Activated T-cell treated with anti-CD3 and anti-CD28 coated beads for 48 hours (primary cell): ENCODE data around the gene USP17L27.
"Not testable (repeated sequence)": the region's sequence is repeated elsewhere in the genome, so short reads cannot be mapped to it uniquely, and the experiment has no call there.

ENCODE experiments used
- DNase-seq: peaks from one replicate; pipeline ENCODE4 v3.0.0-alpha.2; 2020; ENCODE audit warnings: low read depth

Gene USP17L27

DNA sequence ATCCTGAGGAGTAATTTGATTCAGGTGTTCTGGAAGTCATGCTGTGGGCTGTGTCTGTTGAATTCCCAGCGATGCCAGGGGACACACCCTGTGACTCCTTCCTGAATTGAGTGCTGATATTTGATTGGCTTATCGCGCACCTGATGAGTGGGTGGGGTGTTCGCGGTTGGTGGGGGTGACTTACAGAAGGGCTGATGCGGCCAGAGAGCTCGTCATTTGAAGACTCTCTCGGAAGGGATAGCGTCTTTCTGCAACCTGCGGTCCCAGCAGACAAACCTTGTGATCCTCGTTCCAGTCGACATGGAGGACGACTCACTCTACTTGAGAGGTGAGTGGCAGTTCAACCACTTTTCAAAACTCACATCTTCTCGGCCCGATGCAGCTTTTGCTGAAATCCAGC, at the start of gene USP17L27:
Gene USP17L27 (plus strand): TSS at position 301 of the 400 bp plus-strand sequence. CDS start 0 bp downstream, at position 301.
- DNase-seq = not testable (repeated sequence)

DNA sequence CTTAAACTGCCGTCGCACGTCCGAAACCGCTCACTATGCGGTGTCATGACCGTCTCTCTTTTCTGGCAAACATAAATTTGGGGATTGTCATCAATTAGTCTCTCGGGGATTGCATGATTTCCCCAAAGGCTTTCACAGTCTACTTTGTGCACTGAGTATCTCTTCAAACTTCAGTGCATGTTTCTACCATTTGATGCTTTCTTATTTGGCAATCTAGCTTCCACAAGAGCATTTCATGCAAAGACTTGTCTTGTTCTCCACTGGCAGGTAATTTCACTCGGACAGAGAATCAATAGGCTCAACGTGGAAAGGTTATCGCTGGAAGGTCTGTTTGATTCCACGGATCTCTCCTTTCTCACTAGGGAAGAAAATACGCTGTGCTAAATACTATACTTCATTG, 19.8 kb upstream of the USP17L27 start:
- DNase-seq = not testable (repeated sequence)

GRCh38 chr4:9324865-9325264, 19.1 kb upstream of the USP17L27 start, which contains the start of gene USP17L24:
USP17L24 (plus strand) TSS chr4:9325165; CDS start chr4:9325165, 0 bp downstream.
- not testable (repeated sequence) for DNase-seq

DNA sequence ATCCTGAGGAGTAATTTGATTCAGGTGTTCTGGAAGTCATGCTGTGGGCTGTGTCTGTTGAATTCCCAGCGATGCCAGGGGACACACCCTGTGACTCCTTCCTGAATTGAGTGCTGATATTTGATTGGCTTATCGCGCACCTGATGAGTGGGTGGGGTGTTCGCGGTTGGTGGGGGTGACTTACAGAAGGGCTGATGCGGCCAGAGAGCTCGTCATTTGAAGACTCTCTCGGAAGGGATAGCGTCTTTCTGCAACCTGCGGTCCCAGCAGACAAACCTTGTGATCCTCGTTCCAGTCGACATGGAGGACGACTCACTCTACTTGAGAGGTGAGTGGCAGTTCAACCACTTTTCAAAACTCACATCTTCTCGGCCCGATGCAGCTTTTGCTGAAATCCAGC, 14.3 kb upstream of the USP17L27 start, which contains the start of gene USP17L25:
Gene USP17L25 (plus strand): TSS at position 301 of the 400 bp plus-strand sequence. CDS start 0 bp downstream, at position 301.
- DNase-seq = not testable (repeated sequence)

DNA sequence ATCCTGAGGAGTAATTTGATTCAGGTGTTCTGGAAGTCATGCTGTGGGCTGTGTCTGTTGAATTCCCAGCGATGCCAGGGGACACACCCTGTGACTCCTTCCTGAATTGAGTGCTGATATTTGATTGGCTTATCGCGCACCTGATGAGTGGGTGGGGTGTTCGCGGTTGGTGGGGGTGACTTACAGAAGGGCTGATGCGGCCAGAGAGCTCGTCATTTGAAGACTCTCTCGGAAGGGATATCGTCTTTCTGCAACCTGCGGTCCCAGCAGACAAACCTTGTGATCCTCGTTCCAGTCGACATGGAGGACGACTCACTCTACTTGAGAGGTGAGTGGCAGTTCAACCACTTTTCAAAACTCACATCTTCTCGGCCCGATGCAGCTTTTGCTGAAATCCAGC, 9.6 kb upstream of the USP17L27 start, which contains the start of gene USP17L26:
Gene USP17L26 (plus strand): TSS at position 301 of the 400 bp plus-strand sequence. CDS start 0 bp downstream, at position 301.
- DNase-seq = not testable (repeated sequence)

- not testable (repeated sequence) for DNase-seq
Observed at GRCh38 chr4:9339103-9339502, 4.8 kb upstream of the USP17L27 start, which contains the start of gene USP17L5. USP17L5 (plus strand) TSS chr4:9339403; CDS start chr4:9339403, 0 bp downstream.

DNA sequence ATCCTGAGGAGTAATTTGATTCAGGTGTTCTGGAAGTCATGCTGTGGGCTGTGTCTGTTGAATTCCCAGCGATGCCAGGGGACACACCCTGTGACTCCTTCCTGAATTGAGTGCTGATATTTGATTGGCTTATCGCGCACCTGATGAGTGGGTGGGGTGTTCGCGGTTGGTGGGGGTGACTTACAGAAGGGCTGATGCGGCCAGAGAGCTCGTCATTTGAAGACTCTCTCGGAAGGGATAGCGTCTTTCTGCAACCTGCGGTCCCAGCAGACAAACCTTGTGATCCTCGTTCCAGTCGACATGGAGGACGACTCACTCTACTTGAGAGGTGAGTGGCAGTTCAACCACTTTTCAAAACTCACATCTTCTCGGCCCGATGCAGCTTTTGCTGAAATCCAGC, 4.6 kb downstream of the USP17L27 start, which contains the start of gene USP17L28:
Gene USP17L28 (plus strand): TSS at position 301 of the 400 bp plus-strand sequence. CDS start 0 bp downstream, at position 301.
- DNase-seq = not testable (repeated sequence)

- not testable (repeated sequence) for DNase-seq
Observed at GRCh38 chr4:9350866-9351265, 6.9 kb downstream of the USP17L27 start.

GRCh38 chr4:9353338-9353737, 9.4 kb downstream of the USP17L27 start, which contains the start of gene USP17L29:
USP17L29 (plus strand) TSS chr4:9353638; CDS start chr4:9353638, 0 bp downstream.
- not testable (repeated sequence) for DNase-seq

GRCh38 chr4:9362829-9363228, 18.9 kb downstream of the USP17L27 start, which contains the start of gene USP17L30:
USP17L30 (plus strand) TSS chr4:9363129; CDS start chr4:9363129, 0 bp downstream.
- DNase-seq = not testable (repeated sequence)

DNA sequence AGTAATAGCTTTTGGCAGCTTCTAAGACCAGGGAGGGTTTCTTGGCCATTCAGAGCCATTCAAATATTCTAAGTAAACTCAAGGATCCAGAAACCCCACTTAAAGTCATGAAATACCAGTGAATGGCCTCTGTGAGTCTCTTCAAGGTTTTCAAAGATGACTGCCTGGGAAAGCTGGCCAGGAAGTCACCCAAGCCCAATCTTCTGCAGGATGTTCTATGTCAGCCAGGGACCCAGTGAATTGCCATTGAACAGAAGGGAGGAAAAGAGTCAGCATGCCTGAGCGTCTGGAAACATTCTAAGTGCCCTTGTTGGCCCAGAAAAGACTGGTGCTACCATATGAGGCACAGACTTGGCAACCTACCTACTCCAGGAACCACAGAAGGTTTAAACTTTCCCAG, 35.9 kb downstream of the USP17L27 start:
- DNase-seq = not testable (repeated sequence)

DNA sequence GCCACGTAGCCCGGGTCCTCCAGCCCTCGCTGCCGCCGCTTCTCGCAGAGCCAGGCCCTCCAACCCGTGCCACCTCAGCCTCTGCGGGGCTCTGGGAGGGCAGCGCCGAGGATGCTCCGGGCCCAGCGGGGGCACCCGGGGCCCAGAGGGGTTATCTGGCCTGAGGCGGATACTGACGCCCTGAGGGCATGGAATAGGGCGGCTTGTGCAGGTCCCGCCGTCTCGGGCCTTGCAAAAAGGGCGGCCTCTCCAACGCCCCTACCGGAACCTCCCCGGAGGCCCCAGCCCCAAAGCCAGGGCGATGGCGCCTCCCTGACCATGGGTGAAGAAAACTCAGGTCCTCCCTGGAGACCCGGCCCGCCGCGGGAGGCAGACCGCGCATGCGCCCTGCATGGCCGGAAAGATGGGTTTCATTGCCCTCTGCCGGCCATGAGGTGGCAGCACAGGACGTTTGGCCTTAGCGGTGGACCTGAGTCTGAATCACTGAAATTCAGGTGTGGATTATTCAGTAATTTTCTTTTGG, 37.1 kb downstream of the USP17L27 start:
- DNase-seq = peak; percentile 54

GRCh38 chr4:9384126-9384525, 40.2 kb downstream of the USP17L27 start:
- DNase-seq = no peak

DNA sequence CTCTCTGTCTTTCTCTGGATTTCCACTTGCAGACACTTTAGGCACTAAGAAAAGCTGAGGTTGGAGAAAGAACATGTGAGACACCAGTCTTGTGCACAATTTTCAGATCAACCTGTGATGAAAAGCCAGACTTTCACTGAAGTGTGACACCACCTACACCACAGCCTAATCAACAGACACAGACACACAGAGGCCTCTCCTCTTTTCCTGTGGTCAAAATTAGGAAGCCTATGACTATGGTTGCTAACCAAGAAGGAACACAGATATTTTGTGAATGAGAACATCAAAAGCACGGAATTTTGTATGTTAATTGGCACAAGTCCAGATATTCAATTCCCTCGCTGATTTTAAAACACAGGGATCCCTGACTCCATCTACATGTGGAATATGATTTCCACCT, 45.1 kb downstream of the USP17L27 start:
- DNase-seq = not testable (repeated sequence)
